Measurements from ENCODE around the gene PLXNB1.
"Not testable (repeated sequence)": the region's sequence is repeated elsewhere in the genome, so short reads cannot be mapped to it uniquely, and the experiment has no call there.

Gene PLXNB1, protein sequence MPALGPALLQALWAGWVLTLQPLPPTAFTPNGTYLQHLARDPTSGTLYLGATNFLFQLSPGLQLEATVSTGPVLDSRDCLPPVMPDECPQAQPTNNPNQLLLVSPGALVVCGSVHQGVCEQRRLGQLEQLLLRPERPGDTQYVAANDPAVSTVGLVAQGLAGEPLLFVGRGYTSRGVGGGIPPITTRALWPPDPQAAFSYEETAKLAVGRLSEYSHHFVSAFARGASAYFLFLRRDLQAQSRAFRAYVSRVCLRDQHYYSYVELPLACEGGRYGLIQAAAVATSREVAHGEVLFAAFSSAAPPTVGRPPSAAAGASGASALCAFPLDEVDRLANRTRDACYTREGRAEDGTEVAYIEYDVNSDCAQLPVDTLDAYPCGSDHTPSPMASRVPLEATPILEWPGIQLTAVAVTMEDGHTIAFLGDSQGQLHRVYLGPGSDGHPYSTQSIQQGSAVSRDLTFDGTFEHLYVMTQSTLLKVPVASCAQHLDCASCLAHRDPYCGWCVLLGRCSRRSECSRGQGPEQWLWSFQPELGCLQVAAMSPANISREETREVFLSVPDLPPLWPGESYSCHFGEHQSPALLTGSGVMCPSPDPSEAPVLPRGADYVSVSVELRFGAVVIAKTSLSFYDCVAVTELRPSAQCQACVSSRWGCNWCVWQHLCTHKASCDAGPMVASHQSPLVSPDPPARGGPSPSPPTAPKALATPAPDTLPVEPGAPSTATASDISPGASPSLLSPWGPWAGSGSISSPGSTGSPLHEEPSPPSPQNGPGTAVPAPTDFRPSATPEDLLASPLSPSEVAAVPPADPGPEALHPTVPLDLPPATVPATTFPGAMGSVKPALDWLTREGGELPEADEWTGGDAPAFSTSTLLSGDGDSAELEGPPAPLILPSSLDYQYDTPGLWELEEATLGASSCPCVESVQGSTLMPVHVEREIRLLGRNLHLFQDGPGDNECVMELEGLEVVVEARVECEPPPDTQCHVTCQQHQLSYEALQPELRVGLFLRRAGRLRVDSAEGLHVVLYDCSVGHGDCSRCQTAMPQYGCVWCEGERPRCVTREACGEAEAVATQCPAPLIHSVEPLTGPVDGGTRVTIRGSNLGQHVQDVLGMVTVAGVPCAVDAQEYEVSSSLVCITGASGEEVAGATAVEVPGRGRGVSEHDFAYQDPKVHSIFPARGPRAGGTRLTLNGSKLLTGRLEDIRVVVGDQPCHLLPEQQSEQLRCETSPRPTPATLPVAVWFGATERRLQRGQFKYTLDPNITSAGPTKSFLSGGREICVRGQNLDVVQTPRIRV (N-terminal part only)

GRCh38 chr3:48429960-48430707, at the start of gene PLXNB1:
TSS of gene PLXNB1 (minus strand) at chr3:48430086. CDS start at chr3:48424611, 5,475 bp downstream.
- no peak for DNase-seq (ENCODE audit: low spot score)

GRCh38 chr3:48478626-48479555, 49.0 kb upstream of the PLXNB1 start:
- DNase-seq (ENCODE audit: low spot score): no peak

GRCh38 chr3:48477959-48478520, 48.2 kb upstream of the PLXNB1 start:
- DNase-seq (ENCODE audit: low spot score): no peak

DNA sequence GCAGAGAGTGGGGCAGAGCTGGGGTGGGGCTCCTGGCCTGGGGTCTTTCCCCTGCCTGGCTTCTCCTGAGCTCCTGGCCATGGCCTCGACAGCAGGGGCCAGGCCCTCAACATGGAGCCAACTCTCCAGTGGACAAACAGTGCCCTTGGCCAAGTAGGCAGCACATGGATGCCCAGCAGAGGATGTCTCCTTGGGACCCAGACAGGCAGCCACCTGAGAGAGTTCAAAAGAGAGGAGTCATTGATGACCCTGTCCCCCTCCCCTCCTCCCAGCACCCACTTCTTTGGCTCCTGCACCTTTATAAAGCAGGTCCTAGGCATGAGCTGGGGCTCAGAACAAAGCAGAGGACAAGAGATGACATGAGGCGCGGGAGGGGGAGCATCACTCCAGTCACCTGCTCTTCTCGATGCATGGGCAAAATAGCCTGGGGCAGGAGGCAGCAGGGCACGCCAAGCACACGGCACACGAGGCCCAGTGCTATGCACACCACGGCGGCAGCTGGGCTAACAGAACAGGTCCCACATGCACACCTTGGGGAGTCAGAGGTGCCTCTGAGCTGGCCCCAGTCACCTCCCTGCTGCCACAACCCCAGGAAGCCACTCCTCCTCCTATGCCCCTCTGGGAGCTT, 46.7 kb upstream of the PLXNB1 start:
- no peak for DNase-seq (ENCODE audit: low spot score)

DNA sequence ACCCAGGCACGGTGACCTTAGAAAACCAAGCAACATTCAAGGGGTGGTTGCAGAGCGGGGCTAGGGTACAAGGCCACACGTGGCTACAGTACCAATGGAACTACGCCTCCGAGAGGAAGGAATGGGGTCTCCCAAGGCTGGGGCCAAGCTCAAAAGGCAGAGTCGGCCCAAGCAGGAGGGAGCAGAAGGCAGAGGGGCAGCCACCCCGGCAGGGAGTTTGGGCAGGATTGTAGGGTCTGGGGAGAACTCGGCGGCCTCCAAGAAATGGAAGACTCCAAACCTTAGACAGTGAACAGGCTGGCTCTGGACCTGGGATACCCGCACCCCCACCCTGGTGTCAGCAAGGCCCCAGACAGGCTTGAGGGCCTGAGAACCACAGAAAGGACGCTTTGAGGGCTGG, 45.3 kb upstream of the PLXNB1 start:
- no peak for DNase-seq (ENCODE audit: low spot score)

DNA sequence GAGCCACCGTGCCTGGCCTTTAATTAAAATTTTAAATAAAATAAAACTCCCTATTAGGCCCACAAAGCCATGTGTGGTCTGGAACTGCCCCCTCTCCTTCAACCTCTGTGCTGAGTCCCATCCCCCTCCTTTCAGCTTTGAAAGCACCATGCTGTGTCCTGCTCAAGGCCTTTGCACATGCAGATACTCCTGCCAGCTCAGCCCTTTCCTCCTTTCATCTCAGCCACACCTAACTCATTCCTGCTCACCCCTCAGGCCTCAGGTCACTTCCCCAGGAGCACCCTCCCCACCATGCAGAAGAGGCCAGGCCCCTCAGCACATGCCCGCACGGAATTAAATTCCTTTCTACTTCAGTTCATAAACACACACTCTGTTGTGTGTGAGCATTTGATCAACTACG, 44.7 kb upstream of the PLXNB1 start:
- DNase-seq (ENCODE audit: low spot score): no peak

- not testable (repeated sequence) for DNase-seq (ENCODE audit: low spot score)
Observed at GRCh38 chr3:48474031-48474430, 44.1 kb upstream of the PLXNB1 start.

DNA sequence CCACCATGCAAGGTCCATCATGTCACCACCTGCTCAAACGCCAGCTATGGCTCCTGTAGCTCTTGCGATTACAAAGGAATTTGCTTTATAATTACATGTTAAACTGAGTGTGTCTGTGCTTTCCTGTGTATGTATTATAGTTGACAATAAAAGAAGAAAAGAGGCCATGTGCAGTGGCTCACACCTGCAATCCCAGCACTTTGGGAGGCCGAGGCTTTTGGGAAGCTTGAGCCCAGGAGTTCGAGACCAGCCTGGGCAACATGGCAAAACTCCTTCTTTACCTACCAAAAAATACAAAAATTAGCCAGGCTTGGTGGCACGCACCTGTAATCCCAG, 43.7 kb upstream of the PLXNB1 start:
- DNase-seq (ENCODE audit: low spot score): no peak

GRCh38 chr3:48472923-48473616, 43.2 kb upstream of the PLXNB1 start:
- peak; percentile 90 for DNase-seq (ENCODE audit: low spot score)

DNA sequence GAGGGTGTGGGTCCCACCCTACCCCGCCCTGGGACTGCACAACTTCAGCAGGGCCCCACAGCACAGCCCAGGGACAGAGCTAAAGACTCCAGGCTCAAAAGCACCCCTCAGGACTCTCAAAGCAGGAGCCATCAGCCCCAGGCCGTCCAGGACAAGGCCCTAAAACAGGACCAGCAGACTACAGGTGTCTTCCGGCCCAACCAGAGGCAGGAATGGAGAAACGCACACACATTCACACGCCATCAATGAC, 42.7 kb upstream of the PLXNB1 start:
- DNase-seq (ENCODE audit: low spot score): no peak

DNA sequence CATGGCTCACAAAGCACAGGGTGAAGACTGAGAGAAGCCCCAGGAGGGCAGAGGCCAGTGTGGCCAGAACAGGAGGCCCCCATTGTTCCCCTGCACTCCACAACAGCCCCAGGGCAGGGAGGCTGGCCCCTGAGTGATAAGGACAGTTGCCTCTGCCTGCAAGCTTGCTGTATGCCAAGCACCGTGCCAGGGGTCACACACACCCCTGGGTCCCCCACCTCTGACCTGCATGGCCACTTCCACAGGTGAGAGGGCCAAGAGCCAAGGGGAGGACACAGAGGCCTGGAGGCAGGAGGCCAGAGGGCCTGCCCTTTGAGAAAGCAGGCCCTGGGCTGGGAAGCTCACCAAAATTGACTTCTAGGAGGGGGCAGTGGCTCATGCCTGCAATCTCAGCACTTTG, 40.4 kb upstream of the PLXNB1 start:
- no peak for DNase-seq (ENCODE audit: low spot score)

GRCh38 chr3:48469046-48469915, 39.4 kb upstream of the PLXNB1 start:
- no peak for DNase-seq (ENCODE audit: low spot score)

- no peak for DNase-seq (ENCODE audit: low spot score)
Observed at GRCh38 chr3:48468329-48468731, 38.4 kb upstream of the PLXNB1 start.

DNA sequence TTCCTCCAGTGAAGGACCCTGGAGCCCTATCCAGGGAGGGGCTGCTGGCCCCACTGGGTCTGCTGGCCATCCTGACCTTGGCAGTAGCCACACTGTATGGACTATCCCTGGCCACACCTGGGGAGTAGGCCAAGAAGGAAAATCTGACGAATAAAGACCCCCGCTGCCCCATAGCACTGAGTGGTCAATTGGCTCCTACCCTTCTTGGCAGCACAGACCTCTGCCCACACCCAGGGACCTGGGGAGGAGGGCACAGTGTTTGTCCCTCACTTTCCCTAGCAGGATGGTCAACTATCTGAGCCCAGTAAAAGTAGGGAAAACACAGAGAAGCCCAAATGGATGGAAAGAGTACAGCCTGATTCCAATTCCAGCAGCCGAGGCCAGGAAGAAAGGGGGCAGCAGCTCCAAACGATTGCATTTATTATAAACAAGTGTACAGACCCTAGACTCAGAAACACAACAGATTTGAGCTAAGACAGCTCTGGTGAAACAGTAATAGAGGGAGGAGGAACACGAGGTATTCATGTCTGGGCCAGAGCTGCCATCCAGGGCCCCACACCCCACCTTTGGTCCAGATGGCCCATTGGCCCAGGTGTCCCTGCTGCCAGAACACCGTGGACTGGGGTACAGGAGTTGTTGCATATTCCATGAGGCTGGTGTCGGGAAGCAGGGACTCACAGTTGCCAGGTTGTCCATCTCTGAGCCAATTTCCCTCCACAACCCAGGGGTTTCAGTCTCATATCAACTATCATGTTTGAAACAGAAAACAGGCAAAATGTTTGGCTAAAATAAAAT, 37.8 kb upstream of the PLXNB1 start:
- no peak for DNase-seq (ENCODE audit: low spot score)

DNA sequence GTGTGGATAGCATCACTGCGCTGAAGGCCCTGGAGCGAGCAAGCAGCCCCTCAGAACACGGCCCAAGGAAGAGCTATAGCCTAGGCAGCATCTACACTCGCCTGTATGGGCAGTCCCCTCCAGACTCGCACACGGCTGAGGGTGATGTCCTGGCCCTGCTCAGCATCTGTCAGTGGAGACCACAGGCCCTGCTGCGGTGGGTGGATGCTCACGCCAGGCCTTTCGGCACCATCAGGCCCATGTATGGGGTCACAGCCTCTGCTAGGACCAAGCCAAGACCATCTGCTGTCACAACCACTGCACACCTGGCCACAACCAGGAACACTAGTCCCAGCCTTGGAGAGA, 37.2 kb upstream of the PLXNB1 start:
- DNase-seq (ENCODE audit: low spot score): no peak

DNA sequence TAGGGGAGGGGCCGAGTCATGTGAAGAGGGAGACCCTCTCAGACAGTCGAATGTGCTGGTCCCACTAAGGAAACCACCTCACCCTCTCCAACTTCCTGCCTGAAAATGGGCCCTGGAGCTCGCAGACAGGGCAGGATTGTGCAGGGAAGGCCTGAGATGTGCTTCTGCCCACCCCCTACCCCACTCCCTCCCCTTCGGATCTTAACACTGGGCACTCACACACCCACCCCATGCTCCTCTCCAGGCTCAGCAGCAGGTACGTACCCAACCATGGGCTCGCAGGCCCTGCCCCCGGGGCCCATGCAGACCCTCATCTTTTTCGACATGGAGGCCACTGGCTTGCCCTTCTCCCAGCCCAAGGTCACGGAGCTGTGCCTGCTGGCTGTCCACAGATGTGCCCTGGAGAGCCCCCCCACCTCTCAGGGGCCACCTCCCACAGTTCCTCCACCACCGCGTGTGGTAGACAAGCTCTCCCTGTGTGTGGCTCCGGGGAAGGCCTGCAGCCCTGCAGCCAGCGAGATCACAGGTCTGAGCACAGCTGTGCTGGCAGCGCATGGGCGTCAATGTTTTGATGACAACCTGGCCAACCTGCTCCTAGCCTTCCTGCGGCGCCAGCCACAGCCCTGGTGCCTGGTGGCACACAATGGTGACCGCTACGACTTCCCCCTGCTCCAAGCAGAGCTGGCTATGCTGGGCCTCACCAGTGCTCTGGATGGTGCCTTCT, 36.7 kb upstream of the PLXNB1 start:
- DNase-seq (ENCODE audit: low spot score): no peak

Measured in left forelimb (tissue), 1 donor.